H9 (cell line): ENCODE results near the gene NFIX. TPM values are rescaled to one million over a fixed set of nuclear protein-coding genes. Genes with fewer than 3 reads are reported as not detected.

Experiments used
- DNase-seq: peaks from one replicate; pipeline ENCODE4 v3.0.0-alpha.2; 2017
- H2AFZ ChIP-seq: one replicate; pipeline ENCODE4 v1.6.1; 2013; ENCODE audit warnings: mild to moderate bottlenecking, low read length, control low read depth, moderate library complexity
- H2AK5ac ChIP-seq: 2 replicates; pipeline ENCODE4 v1.6.1; 2013; ENCODE audit warnings: low read length, control low read depth, mixed read lengths; ENCODE audit not compliant: insufficient read length
- H2BK120ac ChIP-seq: one replicate; pipeline ENCODE4 v1.6.1; 2013; ENCODE audit warnings: low read depth, mild to moderate bottlenecking, low read length, control low read depth, inconsistent platforms; ENCODE audit not compliant: poor library complexity, severe bottlenecking
- H2BK12ac ChIP-seq: 2 replicates; pipeline ENCODE4 v1.6.1; 2013; ENCODE audit warnings: low read length, control low read depth, mixed read lengths, low read depth; ENCODE audit not compliant: insufficient read length
- H2BK15ac ChIP-seq: 2 replicates; pipeline ENCODE4 v1.6.1; 2013; ENCODE audit warnings: low read depth, low read length, control low read depth
- H2BK20ac ChIP-seq: one replicate; pipeline ENCODE4 v1.6.1; 2013; ENCODE audit warnings: low read depth, mild to moderate bottlenecking, low read length, control low read depth, inconsistent platforms; ENCODE audit not compliant: poor library complexity, severe bottlenecking
- H2BK5ac ChIP-seq: 2 replicates; pipeline ENCODE4 v1.6.1; 2013; ENCODE audit warnings: low read length, control low read depth, mixed read lengths; ENCODE audit not compliant: insufficient read length
- H3K14ac ChIP-seq: 2 replicates; pipeline ENCODE4 v1.6.1; 2013; ENCODE audit warnings: low read length, control low read depth; ENCODE audit not compliant: insufficient read depth
- H3K18ac ChIP-seq: 2 replicates; pipeline ENCODE4 v1.6.1; 2013; ENCODE audit warnings: low read depth, mild to moderate bottlenecking, mixed read lengths, low read length, control low read depth; ENCODE audit not compliant: insufficient read length
- H3K23ac ChIP-seq: 2 replicates; pipeline ENCODE4 v1.6.1; 2013; ENCODE audit warnings: low read length, control low read depth, mixed read lengths, low read depth; ENCODE audit not compliant: insufficient read length
- H3K23me2 ChIP-seq: 2 replicates; pipeline ENCODE4 v1.6.1; 2013; ENCODE audit warnings: low read depth, mild to moderate bottlenecking, mixed read lengths, low read length, control low read depth; ENCODE audit not compliant: insufficient read length, poor library complexity, severe bottlenecking
- H3K27ac ChIP-seq: 2 replicates; pipeline ENCODE4 v1.5.1; 2013; ENCODE audit warnings: low read length, control low read depth, mixed read lengths, low read depth; ENCODE audit not compliant: insufficient read length
- H3K27me3 ChIP-seq: 2 replicates; pipeline ENCODE4 v1.6.1; 2013; ENCODE audit warnings: low read length, control low read depth, inconsistent platforms; ENCODE audit not compliant: insufficient read depth
- H3K4ac ChIP-seq: 2 replicates; pipeline ENCODE4 v1.6.1; 2013; ENCODE audit warnings: low read depth, mild to moderate bottlenecking, control low read depth, inconsistent platforms, low read length, moderate library complexity
- H3K4me1 ChIP-seq: 2 replicates; pipeline ENCODE4 v1.6.1; 2013; ENCODE audit warnings: low read length, control low read depth, inconsistent platforms; ENCODE audit not compliant: insufficient read depth
- H3K4me2 ChIP-seq: 2 replicates; pipeline ENCODE4 v1.6.1; 2013; ENCODE audit warnings: low read length, control low read depth, mixed read lengths; ENCODE audit not compliant: insufficient read length, insufficient read depth
- H3K56ac ChIP-seq: 2 replicates; pipeline ENCODE4 v1.6.1; 2013; ENCODE audit warnings: low read depth, mild to moderate bottlenecking, mixed read lengths, low read length, control low read depth; ENCODE audit not compliant: insufficient read length
- H3K79me1 ChIP-seq: 2 replicates; pipeline ENCODE4 v1.6.1; 2013; ENCODE audit warnings: low read depth, mild to moderate bottlenecking, moderate library complexity, low read length, control low read depth, inconsistent platforms; ENCODE audit not compliant: insufficient read depth, poor library complexity, severe bottlenecking
- H3K79me2 ChIP-seq: 2 replicates; pipeline ENCODE4 v1.6.1; 2013; ENCODE audit warnings: low read length, control low read depth, inconsistent platforms; ENCODE audit not compliant: insufficient read depth
- H3K9ac ChIP-seq: 2 replicates; pipeline ENCODE4 v1.6.1; 2013; ENCODE audit warnings: low read length, control low read depth, mixed read lengths; ENCODE audit not compliant: insufficient read length; ENCODE audit errors: extremely low read depth
- H3K9me3 ChIP-seq: one replicate; pipeline ENCODE4 v1.6.1; 2013; ENCODE audit warnings: low read depth, low read length, inconsistent platforms; ENCODE audit not compliant: control insufficient read depth
- H3T11ph ChIP-seq: one replicate; pipeline ENCODE4 v1.6.1; 2013; ENCODE audit warnings: mild to moderate bottlenecking, low read length, control low read depth, inconsistent platforms
- H4K20me1 ChIP-seq: one replicate; pipeline ENCODE4 v1.6.1; 2013; ENCODE audit not compliant: control insufficient read depth, insufficient read length, insufficient read depth
- H4K5ac ChIP-seq: 2 replicates; pipeline ENCODE4 v1.6.1; 2013; ENCODE audit warnings: low read depth, mild to moderate bottlenecking, mixed read lengths, low read length, control low read depth; ENCODE audit not compliant: insufficient read length
- H4K8ac ChIP-seq: replicated peaks from 2 replicates; pipeline ENCODE4 v1.6.1; 2013; ENCODE audit warnings: low read length, control low read depth, mixed read lengths, low read depth; ENCODE audit not compliant: insufficient read length
- H4K91ac ChIP-seq: 2 replicates; pipeline ENCODE4 v1.6.1; 2013; ENCODE audit warnings: low read depth, mild to moderate bottlenecking, moderate library complexity, mixed read lengths, low read length, control low read depth; ENCODE audit not compliant: insufficient read length
- H3K27ac Mint-ChIP-seq, 3 experiments: 2 replicates in 2 of 3; 3 replicates in 1 of 3; pipeline ENCODE4 v1.8.0; 2020 to 2021; ENCODE audit warnings: mixed read lengths in 3 of 3, mild to moderate bottlenecking in 1 of 3, moderate library complexity in 1 of 3
- H3K27me3 Mint-ChIP-seq: 2 replicates; pipeline ENCODE4 v1.8.0; 2021; ENCODE audit warnings: low read depth, mild to moderate bottlenecking, moderate library complexity, mixed read lengths
- H3K36me3 Mint-ChIP-seq, 3 experiments: 2 replicates in 2 of 3; 3 replicates in 1 of 3; pipeline ENCODE4 v1.8.0; 2020 to 2021; ENCODE audit warnings: low read depth in 3 of 3, mixed read lengths in 3 of 3; ENCODE audit not compliant: insufficient read depth in 1 of 3
- H3K4me1 Mint-ChIP-seq, 2 experiments: 2 replicates each; pipeline ENCODE4 v1.8.0; 2020; ENCODE audit warnings: mixed read lengths in 2 of 2
- H3K4me3 Mint-ChIP-seq, 2 experiments: 2 replicates in 1 of 2; 3 replicates in 1 of 2; pipeline ENCODE4 v1.8.0; 2020 to 2021; ENCODE audit warnings: mild to moderate bottlenecking in 2 of 2, mixed read lengths in 2 of 2, moderate library complexity in 1 of 2
- H3K9me3 Mint-ChIP-seq, 2 experiments: 2 replicates in 1 of 2; 3 replicates in 1 of 2; pipeline ENCODE4 v1.8.0; 2020; ENCODE audit warnings: mild to moderate bottlenecking in 2 of 2, mixed read lengths in 2 of 2, moderate library complexity in 1 of 2
- CTCF ChIP-seq: fragments of 200-600 bp; sonication (generic); conservative IDR thresholded peaks from 3 replicates; pipeline ENCODE4 v1.8.0; 2021; ENCODE audit warnings: antibody characterized with exemption, mild to moderate bottlenecking
- WGBS: extraction: QIAGEN DNeasy Blood & Tissue Kit; methylation state at CpG from one replicate; pipeline ENCODE4 v1.1.7; 2013; ENCODE audit warnings: missing lambda C conversion rate, low lambda C conversion rate, mixed read lengths; ENCODE audit not compliant: insufficient read length; ENCODE audit errors: extremely low coverage; 5-methylcytosine and 5-hydroxymethylcytosine counted together
- total RNA-seq: library from RNA; stranded (reverse); gene quantifications from 2 replicates; pipeline ENCODE4 v1.2.1, GENCODE V29; 2021

Gene NFIX
- total RNA-seq, 1 experiment from 2014 or later: 0.31 TPM

- no peaks in the 10 kb centered on the region for H4K20me1 ChIP-seq
These were observed 62.5 kb downstream of the NFIX start for GRCh38 chr19:13057744-13058143.

More at GRCh38 chr19:13057744-13058143, 62.5 kb downstream of the NFIX start:
- Histone ChIP-seq H2BK120ac (no peak overlapping the region), H2AFZ (no peak overlapping the region), H4K8ac (no peak overlapping the region), H3K14ac (no peak overlapping the region), H2BK15ac (no peak overlapping the region), H3K79me2 (no peaks in the 10 kb centered on the region), H3K4ac (no peak overlapping the region), H3K9ac (no peak overlapping the region), H3K23ac (no peak overlapping the region), H2BK5ac (no peak overlapping the region), H3K23me2 (peaks cover 7% of the 10 kb centered on the region), H2BK20ac (no peak overlapping the region), H4K5ac (no peak overlapping the region), H3K4me2 (no peak overlapping the region), H4K91ac (no peak overlapping the region), H3K56ac (no peak overlapping the region), H3K79me1 (no peaks in the 10 kb centered on the region), H2BK12ac (no peak overlapping the region), H3K9me3 (no peaks in the 10 kb centered on the region), H2AK5ac (no peak overlapping the region), H3K27me3 (peaks cover 68% of the 10 kb centered on the region), H3T11ph (no peak overlapping the region), H3K18ac (no peak overlapping the region), H3K27ac (no peak overlapping the region), H3K4me1 (peaks cover 8% of the 10 kb centered on the region; the same call in 1 of the 2 replicates)
- peaks cover 97% of the 10 kb centered on the region for H3K27me3 Mint-ChIP-seq
- no CpG with 5 or more reads among the region's 2 CpGs for WGBS
- no peak overlapping the region for H3K27ac Mint-ChIP-seq
- no peaks in the 10 kb centered on the region; a peak in 1 of 7 replicates for H3K36me3 Mint-ChIP-seq
- H3K9me3 Mint-ChIP-seq: peaks cover 0 to 7% of the 10 kb centered on the region in 2 experiments; a peak in 1 of 5 replicates
- TF ChIP-seq CTCF: no peak
- no peak for DNase-seq
- peaks cover 35 to 56% of the 10 kb centered on the region in 2 experiments for H3K4me1 Mint-ChIP-seq
- no peak overlapping the region for H3K4me3 Mint-ChIP-seq
